Endometrial microvascular endothelial cells (primary cell): ENCODE data around the gene NFATC1. TPM values are rescaled to one million over a fixed set of nuclear protein-coding genes. Genes with fewer than 3 reads are reported as not detected.

Experiments
- in situ Hi-C: cut with HindIII; loops from 2 replicates; pipeline ENCODE4 v1.10.0; 2017; ENCODE audit warnings: low sequenced_read_pairs, low pct_unique_long_range_greater_than_20kb; ENCODE audit errors: inconsistent ontology term
- total RNA-seq: library from RNA; depleted of rRNA; stranded (reverse); fragments of >200 nt; gene quantifications from one replicate; pipeline ENCODE4 v1.2.3, GENCODE V29; 2015; ENCODE audit errors: inconsistent ontology term

NFATC1 gene
- total RNA-seq, 1 donor from 2014 or later, result 8.9 TPM

GRCh38 chr18:79506191-79507075 lies 110.7 kb downstream of the NFATC1 start:
- in situ Hi-C loops, result no loop called here

GRCh38 chr18:79507076-79507545 lies 111.4 kb downstream of the NFATC1 start:
- in situ Hi-C loops, result no loop called here

- in situ Hi-C loops, result no loop called here
Measured at GRCh38 chr18:79507546-79508480, 112.1 kb downstream of the NFATC1 start.

GRCh38 chr18:79508565-79509535 lies 113.1 kb downstream of the NFATC1 start:
- in situ Hi-C loops, result no loop called here

- in situ Hi-C loops, result no loop called here
Measured at GRCh38 chr18:79509536-79509930, 113.8 kb downstream of the NFATC1 start.

- in situ Hi-C loops, result no loop called here
Measured at GRCh38 chr18:79510046-79510685, 114.4 kb downstream of the NFATC1 start.

GRCh38 chr18:79510731-79511241 lies 115.1 kb downstream of the NFATC1 start:
- in situ Hi-C loops, result no loop called here

GRCh38 chr18:79511271-79511670 lies 115.5 kb downstream of the NFATC1 start:
- in situ Hi-C loops, result no loop called here

GRCh38 chr18:79511671-79512301 lies 116.1 kb downstream of the NFATC1 start:
- in situ Hi-C loops, result no loop called here

GRCh38 chr18:79512461-79513380 lies 117.0 kb downstream of the NFATC1 start:
- in situ Hi-C loops, result no loop called here

GRCh38 chr18:79513381-79514081 lies 117.8 kb downstream of the NFATC1 start:
- in situ Hi-C loops, result no loop called here

- in situ Hi-C loops, result no loop called here
Measured at GRCh38 chr18:79515331-79515730, 119.6 kb downstream of the NFATC1 start.

GRCh38 chr18:79515944-79516351 lies 120.2 kb downstream of the NFATC1 start:
- in situ Hi-C loops, result no loop called here

- in situ Hi-C loops, result no loop called here
Measured at GRCh38 chr18:79516441-79516931, 120.8 kb downstream of the NFATC1 start.

- in situ Hi-C loops, result no loop called here
Measured at GRCh38 chr18:79517341-79517740, 121.6 kb downstream of the NFATC1 start.
